ENCODE measurements around the gene SIX5.
A peak's percentile ranks its signal among the peaks of the same experiment; 100 is the strongest.
"Not testable (repeated sequence)": the region's sequence is repeated elsewhere in the genome, so short reads cannot be mapped to it uniquely, and the experiment has no call there.

SIX5 gene

DNA sequence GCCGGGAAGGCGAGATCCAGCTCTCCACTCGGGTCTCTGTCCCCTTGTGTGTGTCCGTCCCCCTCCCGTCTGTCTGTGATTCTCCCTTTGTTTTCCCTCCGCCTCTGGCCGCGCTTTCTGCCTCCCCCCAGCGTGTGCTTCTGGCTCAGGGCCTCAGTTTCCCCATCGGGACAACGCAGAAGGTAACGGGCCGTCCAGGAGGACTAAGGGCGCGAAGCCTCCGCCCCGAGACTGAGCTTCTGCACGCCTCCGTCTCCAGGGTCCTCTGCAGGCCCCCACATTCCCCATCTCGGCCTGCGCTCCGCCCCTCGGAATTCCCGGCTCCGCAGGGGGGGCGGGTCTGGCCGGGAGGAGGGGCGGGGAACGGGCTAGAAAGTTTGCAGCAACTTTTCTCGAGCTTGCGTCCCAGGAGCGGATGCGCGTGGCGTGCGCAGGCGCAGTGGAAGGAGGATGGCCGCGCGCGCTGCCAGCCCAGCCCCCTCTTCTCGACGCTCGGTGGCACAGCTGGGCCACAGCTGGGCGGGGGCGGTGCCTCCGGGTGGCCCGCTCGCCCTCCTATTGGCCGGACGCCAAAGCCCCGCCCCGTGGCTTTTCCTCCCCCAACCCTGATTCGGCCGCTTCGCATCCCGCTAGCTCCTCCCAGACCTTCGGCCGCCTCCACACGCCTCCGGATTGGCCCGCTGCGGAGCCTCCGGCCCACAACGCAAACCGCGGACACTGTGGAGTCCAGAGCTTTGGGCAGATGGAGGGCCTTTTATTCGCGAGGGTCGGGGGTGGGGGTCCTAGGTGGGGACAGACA is at the start of gene SIX5:
TSS of gene SIX5 (minus strand) at position 269 of the 799 bp plus-strand sequence. CDS start 408 bp downstream, outside the sequence.
- DNase-seq, result peak; percentile 97

DNA sequence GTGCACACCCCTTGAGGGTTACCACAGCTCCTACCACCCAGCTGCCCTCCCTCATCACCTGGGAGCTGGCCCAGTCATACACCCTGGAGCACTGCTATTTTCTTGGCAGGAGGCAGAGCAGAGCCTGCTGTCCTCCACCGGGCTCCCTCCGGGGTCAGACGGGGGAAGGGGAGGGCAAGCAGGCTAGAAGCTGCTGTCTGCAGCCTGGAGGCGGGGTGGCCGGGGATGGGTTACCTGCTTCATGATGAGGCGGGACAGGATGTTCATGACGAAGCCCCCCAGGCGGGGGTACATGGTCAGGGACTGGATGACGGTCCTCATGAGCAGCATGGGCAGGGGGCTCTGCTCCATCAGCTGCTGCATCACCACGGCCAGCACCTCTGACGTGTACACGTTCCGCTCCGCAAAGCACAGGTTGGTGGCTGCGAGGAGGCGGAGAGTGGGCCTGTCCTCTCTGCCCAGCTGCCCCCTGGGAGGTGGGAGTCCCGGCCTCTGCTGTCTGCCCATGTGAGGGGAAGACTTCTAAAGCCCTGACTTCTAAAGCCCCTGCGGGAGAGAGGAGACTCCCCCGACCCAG is 48.8 kb upstream of the SIX5 start:
- no peak for DNase-seq

DNA sequence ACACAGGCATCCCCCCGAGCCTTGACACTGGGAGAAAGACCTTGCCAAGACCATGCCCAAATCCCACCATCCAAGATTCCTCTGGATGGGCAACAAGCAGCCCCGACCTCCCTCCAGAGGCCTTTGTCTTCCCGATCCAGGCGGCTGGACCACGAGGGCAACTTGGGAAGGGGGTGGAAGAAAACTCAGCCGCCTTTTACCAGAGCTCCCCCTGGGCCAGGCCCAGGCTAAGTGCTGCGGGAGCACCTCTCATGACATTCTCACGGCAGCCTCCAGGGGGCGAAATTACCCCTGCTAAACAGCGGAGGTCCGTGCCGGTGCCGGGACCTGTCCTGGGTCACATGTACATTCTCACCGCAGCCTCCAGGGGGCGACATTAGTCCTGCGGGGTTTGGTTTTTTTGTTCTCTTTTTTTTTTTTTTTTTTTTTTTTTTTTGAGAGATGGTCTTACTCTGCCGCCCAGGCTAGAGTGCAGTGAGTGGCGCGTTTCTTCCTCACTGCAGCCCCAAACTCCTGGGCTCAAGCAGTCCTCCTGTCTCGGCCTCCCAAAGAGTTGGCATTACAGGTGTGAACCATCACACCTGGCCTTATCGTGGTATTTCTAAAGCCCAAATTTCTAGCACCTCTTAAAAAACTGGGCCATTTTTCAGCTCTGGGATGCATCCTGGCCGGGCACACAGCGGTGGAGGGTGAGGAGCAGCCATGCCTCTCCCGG is 48.1 kb upstream of the SIX5 start:
- DNase-seq, result peak; percentile 94

DNA sequence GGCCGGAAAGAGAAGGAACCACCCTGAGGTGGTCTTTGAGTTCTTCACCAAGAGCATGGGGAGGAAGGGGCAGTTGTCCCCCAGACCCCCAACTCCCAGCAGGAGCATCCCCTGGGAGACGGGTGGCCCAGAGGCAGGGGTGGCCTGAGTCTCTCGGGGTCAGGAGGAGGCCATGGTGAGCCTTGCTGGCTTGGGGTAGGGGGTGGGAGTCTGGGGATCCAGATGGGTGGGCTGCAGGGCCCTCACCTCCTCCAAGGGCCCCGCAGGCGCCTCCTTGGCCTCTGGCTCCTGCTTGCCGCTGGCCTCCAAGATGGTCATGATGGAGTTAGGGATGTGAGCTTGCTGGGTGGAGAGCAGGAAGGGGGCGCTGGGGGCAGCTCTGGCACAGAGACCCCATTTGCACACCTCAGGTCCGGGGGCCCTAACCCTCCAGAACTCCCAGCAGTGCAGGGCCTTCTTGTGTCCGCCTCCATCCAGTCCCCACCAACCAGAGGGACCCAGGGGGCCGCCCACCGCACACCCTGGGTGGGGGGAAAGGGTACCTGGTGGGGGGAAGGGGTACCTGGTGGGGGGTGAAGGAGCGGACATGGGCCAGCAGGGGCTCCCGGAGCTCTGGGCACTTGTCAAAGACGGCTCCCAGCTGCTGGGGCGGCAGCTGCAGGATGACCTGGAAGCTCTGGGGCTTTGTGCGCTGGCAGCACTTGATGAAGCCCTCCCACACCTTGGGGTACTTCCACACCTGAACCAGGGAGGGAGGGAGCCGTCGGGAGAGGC is 47.4 kb upstream of the SIX5 start:
- DNase-seq, result no peak

DNA sequence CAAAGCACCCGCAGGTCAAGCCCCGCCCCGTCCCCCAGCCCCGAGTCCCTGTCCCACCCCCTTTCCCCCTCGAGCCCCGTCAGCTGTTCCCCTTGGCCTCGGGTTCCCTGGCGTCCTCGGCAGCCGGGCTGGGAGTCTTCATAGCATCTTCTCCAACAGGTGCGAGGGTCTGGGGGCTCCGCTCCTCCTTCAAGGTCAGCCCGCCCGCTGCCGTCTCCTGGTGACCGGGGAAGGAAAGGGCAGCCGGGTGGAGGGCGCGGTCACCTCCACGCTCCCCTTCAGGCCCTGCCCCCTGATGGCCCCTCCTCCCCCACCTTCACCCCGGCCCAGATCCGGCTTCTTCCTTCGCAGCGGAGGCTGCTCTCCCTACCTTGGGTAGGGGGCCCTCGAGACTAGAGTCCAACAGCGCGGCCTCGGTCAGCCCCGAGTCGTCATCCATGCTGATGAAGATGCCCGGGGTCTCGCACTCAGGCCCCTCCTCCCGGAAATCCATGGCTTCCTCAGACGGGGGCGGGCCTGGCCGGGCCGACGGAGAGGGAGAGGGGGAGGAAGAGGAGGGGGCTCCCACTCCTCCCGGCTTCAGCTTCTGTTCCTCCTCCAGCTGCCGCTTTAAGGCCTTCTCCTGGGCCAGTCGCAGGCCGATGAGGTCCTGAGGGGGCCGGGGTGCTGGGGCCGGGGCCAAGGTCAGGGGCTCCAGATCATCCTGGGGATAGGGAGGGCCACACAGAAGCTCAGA is 46.6 kb upstream of the SIX5 start:
- DNase-seq, result no peak

DNA sequence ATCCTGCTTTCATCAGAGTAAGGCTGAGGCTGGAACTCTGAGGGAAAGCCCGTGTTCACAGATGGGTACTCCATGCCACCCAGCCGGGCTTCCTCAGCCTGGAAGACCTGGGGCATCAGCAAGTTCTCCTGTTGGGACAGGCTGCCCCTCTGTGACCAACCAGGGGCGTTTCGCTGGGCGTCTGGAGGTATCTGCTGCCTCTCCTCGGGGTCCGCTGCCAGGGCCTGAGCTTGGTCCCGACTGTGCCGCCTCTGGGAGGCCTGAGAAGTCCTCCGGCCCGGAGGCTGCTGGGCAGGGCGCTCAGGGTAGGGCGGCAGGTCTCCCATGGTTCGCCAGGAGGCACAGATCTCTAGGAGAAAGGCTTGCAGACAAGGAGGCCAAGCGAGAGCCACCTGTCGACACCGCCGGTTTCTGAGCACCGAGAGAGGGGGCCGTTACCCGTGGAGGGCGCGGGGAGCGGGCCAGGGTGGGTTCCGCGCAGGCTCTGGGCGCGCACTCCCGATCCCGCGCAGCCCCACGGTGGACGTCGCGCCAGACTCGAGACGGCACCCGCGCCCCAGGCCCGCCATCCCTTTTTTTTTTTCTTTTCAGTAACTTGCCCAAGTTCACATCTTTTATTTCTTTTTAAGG is 45.9 kb upstream of the SIX5 start, which contains the start of gene RSPH6A:
TSS of gene RSPH6A (minus strand) at position 458 of the 630 bp plus-strand sequence. CDS start at position 326, 132 bp downstream.
- DNase-seq, result no peak

DNA sequence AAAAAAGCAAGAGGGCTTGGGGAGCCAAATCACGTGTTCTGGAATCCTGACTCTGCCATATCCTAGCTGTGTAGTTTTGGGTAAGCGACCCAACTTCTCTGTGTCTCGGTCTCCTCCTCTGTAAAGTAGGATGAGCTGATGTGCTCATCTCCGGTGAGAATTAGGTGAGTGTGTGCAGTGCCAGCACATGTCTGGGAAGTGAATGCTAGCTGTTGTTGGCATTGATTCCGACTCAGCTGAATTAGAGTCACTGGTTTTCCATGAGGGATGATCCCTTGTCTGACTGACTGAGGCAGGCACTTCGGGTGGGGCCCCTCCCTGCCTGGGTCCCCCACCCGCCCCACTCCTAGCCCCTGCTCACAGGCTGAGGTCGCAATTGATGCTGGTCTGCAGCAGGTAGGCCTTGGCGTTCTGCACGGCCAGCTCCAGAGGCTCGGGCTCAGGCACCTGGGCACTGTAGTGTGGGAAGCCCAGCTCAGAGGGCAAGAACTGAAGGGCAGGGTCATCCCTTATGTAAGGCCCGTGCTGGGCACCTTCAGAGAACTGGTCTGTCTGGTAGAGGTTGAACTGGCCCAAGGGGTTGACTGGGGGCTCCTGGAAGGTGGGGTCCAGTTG is 45.2 kb upstream of the SIX5 start:
- DNase-seq, result no peak

DNA sequence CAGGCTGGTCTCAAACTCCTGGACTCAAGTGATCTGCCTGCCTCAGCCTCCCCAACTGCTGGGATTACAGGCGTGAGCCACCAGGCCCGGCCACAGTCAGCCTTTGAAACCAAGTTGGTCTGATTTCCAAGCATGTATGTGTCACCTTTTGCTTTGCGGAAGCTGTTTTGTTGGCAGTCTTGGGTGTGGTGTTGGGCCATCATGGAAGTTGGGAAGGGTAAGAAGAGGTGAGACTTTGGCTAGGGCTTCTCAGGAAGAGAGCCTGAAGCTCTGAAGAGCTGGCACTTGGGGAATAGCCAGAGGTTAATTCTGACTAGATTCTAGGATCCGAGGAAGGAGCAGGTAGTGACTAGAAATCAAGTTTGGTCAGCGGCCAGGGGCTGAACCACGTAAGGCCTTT is 43.2 kb upstream of the SIX5 start:
- DNase-seq, result no peak

DNA sequence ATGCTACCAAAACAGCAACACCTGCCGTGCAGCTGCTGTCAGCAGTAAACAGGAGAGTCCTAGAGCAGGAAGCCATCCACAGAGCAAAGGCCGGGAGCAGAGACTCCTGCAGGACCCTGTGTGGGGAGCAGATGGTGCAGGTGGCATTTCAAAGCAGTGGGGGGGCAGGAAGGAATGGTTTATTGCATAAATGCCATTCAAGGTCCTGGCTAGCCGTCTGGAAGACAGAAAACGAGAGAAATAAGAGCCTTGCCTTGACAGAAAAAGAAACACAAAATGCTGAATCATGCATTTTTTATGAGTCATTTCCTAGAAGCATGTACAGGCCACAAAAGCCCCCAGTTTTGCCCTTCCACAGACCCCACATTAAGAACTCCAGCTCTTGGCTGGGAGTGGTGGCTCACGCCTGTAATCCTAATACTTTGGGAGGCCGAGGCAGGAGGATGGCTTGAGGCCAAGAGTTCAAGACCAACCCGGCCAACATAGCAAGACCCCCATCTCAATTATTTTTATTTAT is 40.6 kb upstream of the SIX5 start:
- DNase-seq, result peak; percentile 52

DNA sequence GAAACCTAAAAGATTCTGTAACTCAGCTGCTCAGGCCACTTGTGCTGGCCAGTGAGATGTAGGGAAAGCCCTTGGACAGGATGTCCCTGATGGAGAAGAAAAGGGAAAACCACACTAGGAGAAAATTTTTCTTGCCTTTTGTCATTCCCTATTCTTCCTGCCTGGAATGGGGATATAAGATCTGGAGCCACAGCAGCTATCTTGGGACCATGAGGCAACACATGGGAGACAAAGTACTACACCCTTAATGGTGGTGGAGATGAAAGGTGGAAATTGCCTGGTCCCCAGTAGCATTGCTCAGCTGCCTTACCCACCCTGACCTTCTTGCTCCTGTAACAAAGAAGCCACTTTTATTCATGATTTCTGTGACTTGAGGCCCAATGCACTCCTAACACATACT is 36.7 kb upstream of the SIX5 start:
- DNase-seq, result no peak

DNA sequence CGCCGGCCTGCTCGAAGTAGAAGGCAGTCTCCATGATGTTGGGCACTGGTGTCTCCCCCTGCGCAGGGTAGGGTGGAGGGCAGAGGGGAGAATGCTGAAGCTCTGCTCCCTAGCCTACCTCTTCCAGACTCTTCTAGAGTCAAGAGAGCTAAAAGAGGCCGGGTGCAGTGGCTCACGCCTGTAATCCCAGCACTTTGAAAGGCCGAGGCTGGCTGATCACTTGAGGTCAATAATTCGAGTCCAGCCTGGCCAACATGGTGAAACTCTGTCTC is 35.8 kb upstream of the SIX5 start:
- no peak for DNase-seq

DNA sequence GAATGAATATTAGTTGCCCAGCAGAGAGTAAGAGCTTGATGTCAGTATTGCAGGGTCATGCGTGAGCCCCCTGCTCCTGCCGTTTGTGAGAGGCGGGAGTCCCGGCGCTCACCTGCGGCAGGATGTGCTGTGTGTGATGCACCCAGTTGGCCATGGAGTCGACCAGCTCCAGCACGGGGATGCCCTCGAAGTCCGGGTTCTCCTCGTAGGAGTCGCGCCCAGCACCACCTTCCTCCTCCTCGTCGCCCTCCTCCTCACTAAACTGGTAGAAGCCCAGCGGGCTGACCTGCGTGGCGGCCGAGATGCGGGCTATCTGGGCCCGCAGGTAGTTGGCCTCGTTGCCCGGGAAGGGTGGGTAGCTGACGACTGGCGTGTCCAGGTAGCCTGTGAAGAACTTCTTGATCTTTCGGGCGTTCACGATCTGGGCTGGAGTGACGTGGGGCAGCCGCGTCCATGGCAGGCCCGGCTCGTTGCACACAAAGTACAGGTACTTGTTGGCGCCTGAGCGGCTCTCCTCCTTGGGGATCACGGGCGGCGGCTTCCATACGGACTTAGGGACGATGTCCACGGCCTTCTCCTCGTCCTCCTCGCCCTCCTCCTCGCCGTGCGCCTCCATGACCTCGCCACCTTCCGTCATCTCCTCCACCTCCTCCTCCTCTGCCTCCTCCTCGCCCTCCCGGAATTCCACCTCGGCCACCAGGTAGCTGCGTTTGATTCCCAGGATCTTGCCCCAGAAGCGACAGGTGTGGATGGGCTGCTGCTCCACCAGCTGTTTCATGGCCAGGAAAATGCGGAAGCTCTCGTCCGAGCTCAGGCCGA is 35.3 kb upstream of the SIX5 start:
- no peak for DNase-seq

DNA sequence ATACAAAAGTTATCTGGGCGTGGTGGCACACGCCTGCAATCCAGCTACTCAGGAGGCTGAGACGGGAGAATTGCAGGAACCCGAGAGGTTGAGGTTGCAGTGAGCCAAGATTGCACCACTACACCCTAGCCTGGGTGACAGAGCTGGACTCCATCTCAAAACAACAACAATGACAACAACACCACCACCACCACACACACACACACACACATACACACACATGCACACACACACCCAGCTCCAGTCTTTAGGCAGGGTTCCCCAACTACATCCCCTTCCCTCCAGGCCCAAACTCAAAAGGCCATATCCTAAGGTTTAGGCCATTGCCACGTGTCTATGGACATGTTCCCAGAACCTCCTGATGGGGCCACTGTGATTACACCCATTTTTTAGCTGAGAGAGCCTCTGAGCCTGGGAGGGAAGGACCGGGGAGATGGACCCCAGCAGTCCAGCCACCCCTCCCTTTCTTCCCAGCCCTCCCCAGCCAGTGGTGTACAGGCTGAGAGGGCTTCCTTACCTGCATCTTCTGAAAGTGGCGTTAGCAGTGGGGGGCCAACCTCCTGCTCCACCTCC is 32.6 kb upstream of the SIX5 start:
- DNase-seq, result no peak

DNA sequence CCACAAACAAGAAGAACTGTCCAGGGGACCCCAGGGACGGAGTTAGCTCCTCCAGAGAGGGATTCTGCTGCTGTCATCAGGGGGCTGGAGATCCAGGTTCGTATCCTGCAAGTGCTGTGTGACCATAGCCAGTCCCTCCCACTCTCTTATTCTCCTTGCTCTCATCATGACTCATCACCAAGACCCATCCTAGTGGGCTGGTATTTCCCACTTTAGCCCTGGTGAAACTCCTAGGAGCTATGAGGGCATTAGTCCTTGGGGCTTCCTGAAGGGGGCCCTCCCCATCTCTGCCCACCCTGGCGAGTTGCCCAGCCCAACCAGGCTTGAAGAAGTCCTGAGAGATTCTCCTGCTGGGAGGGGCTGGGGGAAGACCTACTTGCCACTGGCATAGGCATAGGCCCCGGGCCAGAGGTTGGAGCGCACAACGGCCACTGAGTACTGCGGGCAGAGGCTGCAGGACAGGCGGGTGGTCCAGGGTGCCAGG is 31.1 kb upstream of the SIX5 start:
- no peak for DNase-seq

DNA sequence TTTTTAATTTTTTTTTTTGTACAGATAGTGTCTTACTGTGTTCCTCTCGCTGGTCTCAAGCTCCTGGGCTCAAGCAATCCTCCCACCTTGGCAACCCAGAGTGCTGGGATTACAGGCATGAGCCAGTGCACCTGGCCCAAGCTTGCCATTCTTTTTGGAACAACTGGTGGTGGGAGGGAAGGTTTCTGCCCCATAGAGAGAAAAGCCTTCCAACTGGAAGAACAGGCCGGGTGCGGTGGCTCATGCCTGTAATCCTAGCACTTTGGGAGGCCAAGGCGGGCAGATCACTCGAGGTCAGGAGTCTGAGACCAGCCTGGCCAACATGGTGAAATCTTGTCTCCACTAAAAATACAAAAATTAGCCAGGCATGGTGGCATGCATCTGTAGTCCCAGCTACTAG is 30.5 kb upstream of the SIX5 start:
- not testable (repeated sequence) for DNase-seq

DNA sequence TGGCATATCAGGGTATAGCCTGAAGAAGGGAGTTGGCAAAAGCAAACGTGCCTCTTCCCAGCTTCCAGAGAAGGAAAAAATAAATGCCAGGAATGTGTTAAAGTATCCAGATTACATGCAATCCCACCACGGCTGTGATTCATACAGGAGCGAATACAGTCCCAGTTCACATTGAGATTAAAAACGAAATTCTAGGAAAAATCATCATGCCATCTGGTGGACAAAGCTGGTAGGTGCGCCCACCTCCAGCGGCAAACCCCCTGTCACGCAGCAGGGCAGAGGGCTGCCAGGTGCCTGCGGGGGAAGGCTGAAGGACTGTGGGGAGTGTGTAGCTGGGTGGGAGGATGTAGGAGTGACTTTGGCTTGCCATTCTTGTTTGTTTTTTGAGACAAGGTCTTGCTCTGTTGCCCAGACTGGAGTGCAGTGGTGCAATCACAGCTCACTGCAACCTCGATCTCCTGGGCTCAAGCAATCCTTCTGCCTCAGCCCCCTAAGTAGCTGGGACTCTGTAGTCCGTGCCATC is 30.0 kb upstream of the SIX5 start:
- DNase-seq, result peak; percentile 53

DNA sequence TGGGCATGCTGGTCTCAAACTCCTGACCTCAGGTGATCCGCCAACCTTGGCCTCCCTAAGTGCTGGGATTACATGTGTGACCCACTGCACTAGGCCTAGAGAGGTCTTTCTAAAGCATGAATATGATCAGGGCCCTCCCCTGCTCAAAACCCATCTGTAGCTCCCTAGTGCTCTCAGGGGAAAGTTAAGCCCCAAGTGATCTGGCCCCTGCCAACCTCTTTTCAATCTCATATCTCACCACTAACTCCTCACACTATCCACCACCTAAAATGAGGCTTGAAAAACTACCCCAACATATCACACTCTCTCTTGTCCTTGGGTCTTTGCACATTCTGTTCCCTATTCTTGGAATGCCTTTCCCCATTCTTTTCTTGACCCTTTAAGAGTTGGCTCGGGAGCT is 25.6 kb upstream of the SIX5 start:
- no peak for DNase-seq

DNA sequence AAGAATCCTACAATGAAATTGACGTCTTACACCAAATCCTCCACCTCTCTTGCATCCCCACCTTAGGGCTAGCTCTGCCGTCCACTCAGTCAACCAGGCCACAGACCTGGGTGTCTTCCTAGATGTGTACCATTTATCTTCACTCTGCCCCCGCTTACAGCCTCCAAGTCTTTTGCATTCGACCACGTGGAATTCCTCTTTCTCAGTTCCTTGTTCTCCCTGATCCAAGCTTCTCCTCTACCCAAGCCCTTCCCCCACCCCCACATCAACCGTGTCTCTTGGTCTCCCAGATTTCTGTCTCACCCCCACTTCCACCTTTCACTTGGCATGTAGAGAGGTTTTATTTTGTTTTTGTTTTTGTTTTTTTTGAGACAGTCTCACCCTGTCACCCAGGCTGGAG is 24.8 kb upstream of the SIX5 start:
- DNase-seq, result no peak

DNA sequence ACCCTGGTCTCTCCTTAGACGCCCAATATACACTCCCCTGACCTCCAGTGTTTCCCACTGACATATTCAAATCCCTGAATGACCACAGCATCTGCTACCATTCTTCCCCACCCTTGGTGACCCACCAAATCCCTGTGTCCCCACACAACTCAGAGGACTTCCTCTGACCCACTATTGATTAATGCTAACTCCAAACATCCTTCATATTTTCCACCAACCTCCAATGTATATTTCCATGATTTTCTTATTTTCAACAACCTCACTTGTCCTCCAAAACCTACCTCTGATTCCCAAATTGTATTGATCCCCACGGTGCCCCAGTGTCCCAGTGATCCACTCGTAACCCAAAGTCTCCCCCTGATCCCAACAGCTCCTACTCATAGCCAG is 24.1 kb upstream of the SIX5 start:
- no peak for DNase-seq

Measured in hematopoietic multipotent progenitor cell treated with erythropoietin and hydrocortisone succinate and interleukin-3 and kit ligand, for 8 days (in vitro differentiated cells).